Neural progenitor cell (in vitro differentiated cells): Measurements from ENCODE around the gene PIWIL4. TPM values are rescaled to one million over a fixed set of nuclear protein-coding genes. Genes with fewer than 3 reads are reported as not detected.

Experiments used
- DNase-seq: peaks from one replicate; pipeline ENCODE4 v3.0.0-alpha.2; 2016; ENCODE audit warnings: low spot score
- H2AFZ ChIP-seq: fragments of 200-600 bp; sonication (generic); replicated peaks from 2 replicates; pipeline ENCODE4 v1.6.1; 2016; ENCODE audit warnings: antibody characterized with exemption
- H3F3A ChIP-seq: fragments of 200-600 bp; sonication (generic); 2 replicates; pipeline ENCODE4 v1.6.1; 2016; ENCODE audit warnings: antibody characterized with exemption, low read depth
- H3K27ac ChIP-seq: fragments of 200-600 bp; sonication (generic); 2 replicates; pipeline ENCODE4 v1.5.1; 2016; ENCODE audit warnings: mild to moderate bottlenecking
- H3K27me3 ChIP-seq: fragments of 200-600 bp; sonication (generic); 2 replicates; pipeline ENCODE4 v1.6.1; 2016; ENCODE audit warnings: mild to moderate bottlenecking, moderate library complexity
- H3K36me3 ChIP-seq: fragments of 200-600 bp; sonication (generic); 2 replicates; pipeline ENCODE4 v1.5.1; 2016
- H3K4me1 ChIP-seq: fragments of 200-600 bp; sonication (generic); 2 replicates; pipeline ENCODE4 v1.6.1; 2016; ENCODE audit warnings: mixed run types
- H3K4me2 ChIP-seq: fragments of 200-600 bp; sonication (generic); 2 replicates; pipeline ENCODE4 v1.6.1; 2016
- H3K4me3 ChIP-seq: fragments of 200-600 bp; sonication (generic); 2 replicates; pipeline ENCODE4 v1.5.1; 2016
- H3K79me2 ChIP-seq: fragments of 200-600 bp; sonication (generic); 2 replicates; pipeline ENCODE4 v1.6.1; 2016; ENCODE audit warnings: low read depth
- H3K9ac ChIP-seq: fragments of 200-600 bp; sonication (generic); 2 replicates; pipeline ENCODE4 v1.6.1; 2016
- H3K9me3 ChIP-seq: fragments of 200-600 bp; sonication (generic); 2 replicates; pipeline ENCODE4 v1.5.1; 2016; ENCODE audit warnings: low read depth
- H4K20me1 ChIP-seq: fragments of 200-600 bp; sonication (generic); 2 replicates; pipeline ENCODE4 v1.6.1; 2016; ENCODE audit warnings: low read depth
- H3K27ac Mint-ChIP-seq: 3 replicates; pipeline ENCODE4 v1.8.0; 2021; ENCODE audit warnings: mixed read lengths
- H3K27me3 Mint-ChIP-seq: 2 replicates; pipeline ENCODE4 v1.8.0; 2022; ENCODE audit warnings: low read depth, mild to moderate bottlenecking, inconsistent platforms, moderate library complexity, mixed read lengths; ENCODE audit not compliant: insufficient read depth
- H3K36me3 Mint-ChIP-seq: 3 replicates; pipeline ENCODE4 v1.8.0; 2021; ENCODE audit warnings: mixed read lengths
- H3K4me1 Mint-ChIP-seq: 3 replicates; pipeline ENCODE4 v1.8.0; 2021; ENCODE audit warnings: mixed read lengths
- H3K4me3 Mint-ChIP-seq: 3 replicates; pipeline ENCODE4 v1.8.0; 2021; ENCODE audit warnings: mild to moderate bottlenecking, moderate library complexity, mixed read lengths
- H3K9me3 Mint-ChIP-seq: 3 replicates; pipeline ENCODE4 v1.8.0; 2020; ENCODE audit warnings: mixed read lengths
- EZH2 ChIP-seq: fragments of 200-600 bp; sonication (generic); IDR thresholded peaks from 2 replicates; pipeline ENCODE4 v1.6.1; 2017; ENCODE audit warnings: antibody characterized with exemption, mild to moderate bottlenecking, moderate library complexity
- EZH2phosphoT487 ChIP-seq: fragments of 200-600 bp; sonication (generic); IDR thresholded peaks from 2 replicates; pipeline ENCODE4 v1.6.1; 2017; ENCODE audit warnings: antibody characterized with exemption
- total RNA-seq: library from RNA; depleted of rRNA; stranded (reverse); fragments of >200 nt; gene quantifications from 2 replicates; pipeline ENCODE4 v1.2.3, GENCODE V29; 2015; ENCODE audit warnings: low replicate concordance
- TF ChIP-seq, protein P1 (sequence below): fragments of 200-600 bp; sonication (generic); IDR thresholded peaks from 2 replicates; pipeline ENCODE4 v1.5.1; 2017; ENCODE audit warnings: antibody characterized with exemption, mild to moderate bottlenecking

PIWIL4 gene
- total RNA-seq, 1 donor from 2014 or later: 1.3 TPM

DNA sequence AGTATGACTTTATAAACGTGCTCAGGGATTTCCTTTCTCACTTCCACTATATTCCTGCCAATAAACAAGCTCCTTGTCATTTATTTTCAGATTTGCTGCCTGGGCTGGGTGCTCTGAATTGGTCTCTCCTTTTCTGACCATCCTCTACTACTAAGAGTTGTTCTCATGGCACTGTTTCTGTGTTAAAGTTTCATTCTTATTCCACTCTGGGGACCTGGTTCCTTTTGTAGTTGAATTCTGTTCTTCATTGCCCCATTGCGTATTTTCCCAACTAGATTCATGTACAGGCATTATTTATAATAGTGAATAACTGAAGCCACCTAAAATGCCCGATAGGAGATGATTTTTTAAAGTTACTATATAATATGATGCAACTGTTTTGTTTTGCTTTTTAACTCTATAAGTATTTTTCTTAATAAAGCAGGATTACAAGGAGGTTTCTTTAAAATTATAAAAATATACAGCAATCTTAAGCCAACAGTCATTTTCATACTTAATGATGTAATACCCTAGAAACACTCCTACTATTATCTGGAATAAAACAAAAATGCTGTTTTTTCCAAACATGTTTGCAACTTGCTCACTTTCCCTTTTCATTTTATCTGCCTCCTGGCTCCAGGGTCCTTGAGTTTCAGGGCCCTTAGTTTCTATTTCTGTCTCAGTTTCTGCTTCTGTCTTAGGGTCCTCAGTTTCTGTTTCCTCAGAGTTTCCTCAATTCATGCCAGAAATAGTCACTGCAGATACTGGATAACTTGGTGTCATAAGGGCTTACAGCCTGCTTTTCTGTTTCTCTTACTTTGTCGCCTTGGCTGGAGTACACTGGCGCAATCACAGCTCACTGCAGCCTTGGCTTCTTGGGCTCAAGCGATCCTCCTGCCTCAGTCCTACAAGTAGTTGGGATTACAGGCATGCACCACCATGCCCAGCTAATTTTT is 33.2 kb upstream of the PIWIL4 start:
- no peak overlapping the region for H3K4me3 ChIP-seq
- no peaks in the 10 kb centered on the region for H3K4me1 ChIP-seq
- H3K4me2 ChIP-seq: no peak overlapping the region
- no peaks in the 10 kb centered on the region for H3K27me3 Mint-ChIP-seq
- no peak for DNase-seq
- no peaks in the 10 kb centered on the region for H3K79me2 ChIP-seq
- H3K9me3 ChIP-seq: no peaks in the 10 kb centered on the region
- no peaks in the 10 kb centered on the region for H3K36me3 Mint-ChIP-seq
- H3K27me3 ChIP-seq: no peaks in the 10 kb centered on the region
- H3K36me3 ChIP-seq: no peaks in the 10 kb centered on the region
- no peak overlapping the region for H3K9ac ChIP-seq
- no peaks in the 10 kb centered on the region for H4K20me1 ChIP-seq
- no peak overlapping the region for H3K4me3 Mint-ChIP-seq
- no peaks in the 10 kb centered on the region for H3K9me3 Mint-ChIP-seq
- TF ChIP-seq EZH2: no peak
- no peak for TF ChIP-seq EZH2phosphoT487
- TF ChIP-seq, protein P1, sequence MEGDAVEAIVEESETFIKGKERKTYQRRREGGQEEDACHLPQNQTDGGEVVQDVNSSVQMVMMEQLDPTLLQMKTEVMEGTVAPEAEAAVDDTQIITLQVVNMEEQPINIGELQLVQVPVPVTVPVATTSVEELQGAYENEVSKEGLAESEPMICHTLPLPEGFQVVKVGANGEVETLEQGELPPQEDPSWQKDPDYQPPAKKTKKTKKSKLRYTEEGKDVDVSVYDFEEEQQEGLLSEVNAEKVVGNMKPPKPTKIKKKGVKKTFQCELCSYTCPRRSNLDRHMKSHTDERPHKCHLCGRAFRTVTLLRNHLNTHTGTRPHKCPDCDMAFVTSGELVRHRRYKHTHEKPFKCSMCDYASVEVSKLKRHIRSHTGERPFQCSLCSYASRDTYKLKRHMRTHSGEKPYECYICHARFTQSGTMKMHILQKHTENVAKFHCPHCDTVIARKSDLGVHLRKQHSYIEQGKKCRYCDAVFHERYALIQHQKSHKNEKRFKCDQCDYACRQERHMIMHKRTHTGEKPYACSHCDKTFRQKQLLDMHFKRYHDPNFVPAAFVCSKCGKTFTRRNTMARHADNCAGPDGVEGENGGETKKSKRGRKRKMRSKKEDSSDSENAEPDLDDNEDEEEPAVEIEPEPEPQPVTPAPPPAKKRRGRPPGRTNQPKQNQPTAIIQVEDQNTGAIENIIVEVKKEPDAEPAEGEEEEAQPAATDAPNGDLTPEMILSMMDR: no peak
- no peak overlapping the region for H2AFZ ChIP-seq
- no peaks in the 10 kb centered on the region for H3K4me1 Mint-ChIP-seq
- no peaks in the 10 kb centered on the region for H3F3A ChIP-seq
- no peak overlapping the region for H3K27ac Mint-ChIP-seq
- no peak overlapping the region for H3K27ac ChIP-seq

DNA sequence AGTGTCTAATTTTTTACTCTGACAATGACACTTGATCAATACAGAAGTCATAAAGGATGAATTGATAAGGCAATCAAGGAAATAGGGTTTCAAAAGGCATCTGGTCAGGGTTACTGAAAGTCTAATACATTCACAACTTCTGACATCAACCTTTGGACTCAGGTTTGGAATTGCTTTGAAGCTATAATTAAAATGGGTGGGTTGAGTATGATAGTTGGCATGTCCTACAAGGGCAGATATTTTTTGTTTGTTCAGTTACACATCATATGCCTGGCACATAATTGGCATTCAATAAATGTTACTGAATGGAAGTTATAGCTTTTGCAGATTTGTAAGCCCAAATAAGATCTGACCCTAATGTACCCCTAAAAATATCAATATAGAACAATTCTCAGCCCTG is 30.8 kb upstream of the PIWIL4 start:
- Mint-ChIP-seq H3K4me3 (no peak overlapping the region), H3K36me3 (no peaks in the 10 kb centered on the region), H3K27ac (no peak overlapping the region), H3K27me3 (no peaks in the 10 kb centered on the region), H3K9me3 (no peaks in the 10 kb centered on the region), H3K4me1 (no peaks in the 10 kb centered on the region)
- Histone ChIP-seq H3K4me3 (no peak overlapping the region), H2AFZ (no peak overlapping the region), H4K20me1 (no peaks in the 10 kb centered on the region), H3K79me2 (no peaks in the 10 kb centered on the region), H3K4me1 (no peaks in the 10 kb centered on the region), H3K9ac (no peak overlapping the region), H3K27ac (no peak overlapping the region), H3K36me3 (no peaks in the 10 kb centered on the region), H3F3A (no peaks in the 10 kb centered on the region), H3K27me3 (no peaks in the 10 kb centered on the region), H3K4me2 (no peak overlapping the region), H3K9me3 (no peaks in the 10 kb centered on the region)
- TF ChIP-seq, protein P1: no peak
- no peak for TF ChIP-seq EZH2
- TF ChIP-seq EZH2phosphoT487: no peak
- DNase-seq: no peak

DNA sequence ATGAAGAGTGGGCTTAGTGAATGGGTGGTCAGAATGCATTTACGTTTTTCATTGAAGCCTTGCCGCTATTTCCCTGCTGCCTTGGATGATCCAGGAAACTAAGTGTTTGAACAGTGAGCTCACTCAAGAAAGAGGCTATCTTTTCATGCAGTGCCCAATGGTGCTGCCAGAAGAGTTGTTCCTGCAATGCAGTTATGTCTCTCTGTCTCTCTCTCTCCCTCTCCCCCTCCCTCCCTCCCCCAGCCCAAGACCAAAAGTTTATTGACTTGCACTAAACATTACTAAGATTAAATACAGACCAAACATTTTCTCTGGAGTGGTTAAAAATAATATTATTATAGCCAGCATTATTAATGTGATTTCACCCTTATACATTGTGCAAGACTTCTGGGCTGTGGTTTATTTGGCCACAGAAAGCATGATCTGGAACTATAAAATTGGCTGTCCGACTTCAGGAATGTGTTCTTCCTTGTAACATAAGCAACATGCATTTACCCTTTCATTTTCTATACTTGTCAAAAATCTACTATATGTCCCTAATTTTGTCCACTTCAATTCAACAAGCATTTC is 30.1 kb upstream of the PIWIL4 start:
- Histone ChIP-seq H3K9me3 (no peaks in the 10 kb centered on the region), H3K27me3 (peaks cover 5% of the 10 kb centered on the region), H3K9ac (no peak overlapping the region), H3K4me1 (no peaks in the 10 kb centered on the region), H3K79me2 (no peaks in the 10 kb centered on the region), H3K4me2 (no peak overlapping the region), H3K4me3 (no peak overlapping the region), H3F3A (no peaks in the 10 kb centered on the region), H2AFZ (no peak overlapping the region), H3K36me3 (no peaks in the 10 kb centered on the region), H3K27ac (no peak overlapping the region), H4K20me1 (no peaks in the 10 kb centered on the region)
- TF ChIP-seq EZH2phosphoT487: no peak
- TF ChIP-seq, protein P1: no peak
- TF ChIP-seq EZH2: no peak
- no peaks in the 10 kb centered on the region for H3K4me1 Mint-ChIP-seq
- no peaks in the 10 kb centered on the region for H3K36me3 Mint-ChIP-seq
- no peak for DNase-seq
- H3K27me3 Mint-ChIP-seq: peaks cover 2% of the 10 kb centered on the region
- no peak overlapping the region for H3K27ac Mint-ChIP-seq
- no peak overlapping the region for H3K4me3 Mint-ChIP-seq
- H3K9me3 Mint-ChIP-seq: no peaks in the 10 kb centered on the region
